GM12891 (cell line): Measurements from ENCODE around the gene CDH4.

Experiments used
- POLR2A ChIP-seq: IDR thresholded peaks from 2 replicates; pipeline ENCODE4 v1.6.1; 2011; ENCODE audit warnings: low read depth, low read length, control low read depth
- POLR2AphosphoS5 ChIP-seq: IDR thresholded peaks from 2 replicates; pipeline ENCODE4 v1.6.1; 2011; ENCODE audit warnings: low read depth, low read length, control low read depth
- SPI1 ChIP-seq: IDR thresholded peaks from 2 replicates; pipeline ENCODE4 v1.6.1; 2011; ENCODE audit warnings: low read depth, low read length, control low read depth

DNA sequence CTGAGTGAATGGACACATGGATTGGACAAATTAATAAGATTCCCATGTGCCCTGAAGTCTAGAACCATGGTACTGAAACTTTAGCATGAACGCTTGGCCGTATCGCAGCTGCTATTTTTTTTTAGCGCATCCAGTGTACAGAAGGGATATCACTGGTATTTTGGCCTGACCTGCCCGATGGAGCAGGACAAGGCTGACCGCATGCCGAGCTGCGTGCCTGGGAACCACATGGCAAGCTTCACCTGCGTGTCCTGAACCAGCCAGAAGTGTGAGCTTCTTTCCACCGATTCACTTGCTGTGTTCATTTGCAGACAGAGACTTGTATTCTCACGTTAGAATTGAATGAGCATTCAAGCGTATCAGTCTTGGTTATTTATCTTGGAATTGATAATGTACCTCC lies 145.7 kb downstream of the CDH4 start:
- TF ChIP-seq SPI1 (no peak), POLR2A (no peak), POLR2AphosphoS5 (no peak)
